HepG2 (cell line): ENCODE data around the gene VPS13D. TPM values are rescaled to one million over a fixed set of nuclear protein-coding genes. Genes with fewer than 3 reads are reported as not detected.

ENCODE experiments used
- ATAC-seq: fragments of 200-7000 bp; cut with Tn5 transposase; 3 replicates; pipeline ENCODE4 v1.9.1; 2020; ENCODE audit warnings: mild to moderate bottlenecking, moderate library complexity
- BruUV-seq: library from RNA; stranded (reverse); fragments of 400-500 nt; replicated peaks from 2 replicates; lab custom pipeline; 2021; lab: Mats Ljungman, UMichigan
- CTCF ChIA-PET: fragments of 300-600 bp; formaldehyde crosslinking; extraction: SDS; loops from one replicate; lab custom pipeline; 2021; ENCODE audit warnings: low total read pairs, inconsistent platforms, low intra/inter-chr PET ratio; lab: Yijun Ruan, JAX
- POLR2A ChIA-PET: fragments of 350-600 bp; sonication (Branson Sonifier 250); formaldehyde crosslinking; loops from one replicate; lab custom pipeline; 2020; ENCODE audit warnings: antibody characterized with exemption, inconsistent platforms; lab: Yijun Ruan, JAX
- DNase-seq: peaks from one replicate; pipeline ENCODE4 v3.0.0-alpha.2; 2015; ENCODE audit warnings: low spot score
- FAIRE-seq: peaks from 3 replicates; lab custom pipeline; 2011; peaks lifted over from hg19 to GRCh38; lab: Jason Lieb, UNC
- H2AFZ ChIP-seq: one replicate; pipeline ENCODE4 v1.6.1; 2011; ENCODE audit warnings: low read length, inconsistent platforms
- H3K27ac ChIP-seq: fragments of 300-600 bp; 3 replicates; pipeline ENCODE4 v1.8.0; 2011; ENCODE audit warnings: mixed run types, mild to moderate bottlenecking, mixed read lengths, low read length, inconsistent platforms; ENCODE audit not compliant: insufficient read depth; ENCODE audit errors: extremely low read length
- H3K27me3 ChIP-seq, 2 experiments: fragments of 200-600 bp in 1 of 2; 2 replicates in 1 of 2; 3 replicates in 1 of 2; pipeline versions ENCODE4 v1.6.0 to v1.8.0; 2011; ENCODE audit warnings: low read length in 2 of 2, mild to moderate bottlenecking in 2 of 2, moderate library complexity in 2 of 2, inconsistent platforms in 1 of 2; ENCODE audit not compliant: insufficient read depth in 2 of 2, control insufficient read depth in 1 of 2
- H3K36me3 ChIP-seq, 2 experiments: fragments of 200-600 bp in 1 of 2; replicated peaks in 1 of 2; 2 replicates in 1 of 2; 3 replicates in 1 of 2; pipeline versions ENCODE4 v1.5.1 to v1.8.0; 2011; ENCODE audit warnings: low read length in 2 of 2, inconsistent platforms in 1 of 2; ENCODE audit not compliant: insufficient read depth in 2 of 2, control insufficient read depth in 1 of 2
- H3K4me1 ChIP-seq: 2 replicates; pipeline ENCODE4 v1.5.1; 2012; ENCODE audit warnings: low read length, inconsistent platforms; ENCODE audit not compliant: insufficient read depth
- H3K4me2 ChIP-seq: 2 replicates; pipeline ENCODE4 v1.6.0; 2011; ENCODE audit warnings: low read depth, low read length, inconsistent platforms
- H3K4me3 ChIP-seq, 3 experiments: fragments of 200-600 bp in 1 of 3; sonication (generic), shearing (Covaris generic) in 1 of 3; replicated peaks in 1 of 3; 2 replicates each; pipeline ENCODE4 v1.5.1; 2011 to 2016; ENCODE audit warnings: low read length in 3 of 3, inconsistent platforms in 2 of 3, low read depth in 2 of 3, mild to moderate bottlenecking in 2 of 3, control low read depth in 1 of 3, mixed read lengths in 1 of 3; ENCODE audit not compliant: insufficient read depth in 1 of 3
- H3K79me2 ChIP-seq: one replicate; pipeline ENCODE4 v1.6.1; 2011; ENCODE audit warnings: low read length, inconsistent platforms; ENCODE audit not compliant: insufficient read depth
- H3K9ac ChIP-seq: 2 replicates; pipeline ENCODE4 v1.6.0; 2011; ENCODE audit warnings: mild to moderate bottlenecking, low read depth, low read length, inconsistent platforms; ENCODE audit not compliant: insufficient read depth
- H3K9me3 ChIP-seq: 2 replicates; pipeline ENCODE4 v1.5.1; 2012; ENCODE audit warnings: mild to moderate bottlenecking, low read length
- H4K20me1 ChIP-seq: 2 replicates; pipeline ENCODE4 v1.6.0; 2011; ENCODE audit warnings: inconsistent platforms, mild to moderate bottlenecking, low read length, moderate library complexity; ENCODE audit not compliant: insufficient read depth
- KDM4B ChIP-seq: sonication (generic); formaldehyde crosslinking; IDR thresholded peaks from 2 replicates; pipeline ENCODE4 v1.4.0; 2020; ENCODE audit warnings: missing genetic modification reagents
- MAF1 ChIP-seq: sonication (generic); formaldehyde crosslinking; IDR thresholded peaks from 2 replicates; pipeline ENCODE4 v1.5.0; 2020; ENCODE audit warnings: missing genetic modification reagents, borderline replicate concordance
- MIER2 ChIP-seq: IDR thresholded peaks from 2 replicates; pipeline ENCODE4 v1.6.1; 2016; ENCODE audit warnings: missing biosample characterization, missing genetic modification reagents
- RARG ChIP-seq: sonication (generic); formaldehyde crosslinking; IDR thresholded peaks from 2 replicates; pipeline ENCODE4 v1.4.0; 2020; ENCODE audit warnings: low read depth, mild to moderate bottlenecking, missing genetic modification reagents
- SOX13 ChIP-seq, 3 experiments: fragments of 450-650 bp in 1 of 3; sonication (generic) in 1 of 3; formaldehyde crosslinking in 1 of 3; IDR thresholded peaks in 2 of 3; conservative IDR thresholded peaks in 1 of 3; 2 replicates each; pipeline versions ENCODE4 v1.5.0 to v1.6.1; 2016 to 2020; ENCODE audit warnings: antibody characterized with exemption in 1 of 3, mild to moderate bottlenecking in 1 of 3, missing compliant biosample characterization in 1 of 3, missing genetic modification reagents in 1 of 3, moderate library complexity in 1 of 3
- THAP11 ChIP-seq: IDR thresholded peaks from 2 replicates; pipeline ENCODE4 v1.6.1; 2016; ENCODE audit warnings: missing biosample characterization, missing genetic modification reagents
- ZNF12 ChIP-seq: sonication (generic); formaldehyde crosslinking; IDR thresholded peaks from 2 replicates; pipeline ENCODE4 v1.5.0; 2020; ENCODE audit warnings: missing genetic modification reagents
- ZNF20 ChIP-seq: sonication (generic); formaldehyde crosslinking; IDR thresholded peaks from 2 replicates; pipeline ENCODE4 v1.4.0; 2020; ENCODE audit warnings: mild to moderate bottlenecking, moderate library complexity, missing genetic modification reagents
- ZNF224 ChIP-seq: sonication (generic); formaldehyde crosslinking; IDR thresholded peaks from 2 replicates; pipeline ENCODE4 v1.5.0; 2020; ENCODE audit warnings: mild to moderate bottlenecking, missing genetic modification reagents
- ZNF225 ChIP-seq: sonication (generic); formaldehyde crosslinking; IDR thresholded peaks from 2 replicates; pipeline ENCODE4 v1.4.0; 2020; ENCODE audit warnings: mild to moderate bottlenecking, missing genetic modification reagents
- ZNF839 ChIP-seq: sonication (generic); formaldehyde crosslinking; IDR thresholded peaks from 2 replicates; pipeline ENCODE4 v1.4.0; 2020; ENCODE audit warnings: missing genetic modification reagents, mild to moderate bottlenecking, borderline replicate concordance
- WGBS: methylation state at CpG from one replicate; pipeline ENCODE4 v1.1.6; 2017; ENCODE audit warnings: low lambda C conversion rate; 5-methylcytosine and 5-hydroxymethylcytosine counted together
- in situ Hi-C: cut with HindIII; loops from 2 replicates; pipeline ENCODE4 v1.10.0; 2017; ENCODE audit warnings: low pct_unique_long_range_greater_than_20kb; ENCODE audit not compliant: extremely low pct_ligation_motif_present
- intact Hi-C: fragments of 100-400 bp; cut with micrococcal nuclease; formaldehyde crosslinking; loops from one replicate; pipeline ENCODE4 v1.10.0; 2022; ENCODE audit not compliant: unreplicated experiment
- polyA plus RNA-seq, 8 experiments: library from polyadenylated mRNA; depleted of rRNA in 3 of 8; stranded (reverse) in 7 of 8; unstranded in 1 of 8; fragments of >200 nt; fragmentation: Illumina TruSeq in 4 of 8; extraction: Trizol in 4 of 8; gene quantifications; 2 replicates each; pipeline versions ENCODE4 v1.2.1 to v1.2.3, GENCODE V29; 2011 to 2016; ENCODE audit warnings: low read depth in 4 of 8, missing spikeins in 1 of 8, mixed read lengths in 1 of 8; ENCODE audit not compliant: insufficient read depth in 1 of 8
- total RNA-seq, 5 experiments: library from RNA; depleted of rRNA; stranded (reverse); fragments of >200 nt; fragmentation: Illumina TruSeq; extraction: Trizol; gene quantifications; 2 replicates each; pipeline ENCODE4 v1.2.3, GENCODE V29; 2016; ENCODE audit warnings: low read depth in 1 of 5
- TF ChIP-seq, protein P1 (sequence below): sonication (generic); formaldehyde crosslinking; IDR thresholded peaks from 2 replicates; pipeline ENCODE4 v1.4.0; 2020; ENCODE audit warnings: mild to moderate bottlenecking, low read depth, missing genetic modification reagents
- TF ChIP-seq, protein P2 (sequence below): sonication (generic); formaldehyde crosslinking; IDR thresholded peaks from 2 replicates; pipeline ENCODE4 v1.4.0; 2020; ENCODE audit warnings: missing genetic modification reagents
- TF ChIP-seq, protein P3 (sequence below): sonication (generic); formaldehyde crosslinking; IDR thresholded peaks from 2 replicates; pipeline ENCODE4 v1.4.0; 2020; ENCODE audit warnings: mild to moderate bottlenecking, missing genetic modification reagents
- TF ChIP-seq, protein P4 (sequence below): sonication (generic); formaldehyde crosslinking; IDR thresholded peaks from 2 replicates; pipeline ENCODE4 v1.5.0; 2020; ENCODE audit warnings: mild to moderate bottlenecking, missing genetic modification reagents

Gene VPS13D
- total and polyA plus RNA-seq, 2 of the 13 experiments (the other 11 are each of a cell fraction or from before 2014, with no cell fraction given): 8.6 to 13.9 TPM

DNA sequence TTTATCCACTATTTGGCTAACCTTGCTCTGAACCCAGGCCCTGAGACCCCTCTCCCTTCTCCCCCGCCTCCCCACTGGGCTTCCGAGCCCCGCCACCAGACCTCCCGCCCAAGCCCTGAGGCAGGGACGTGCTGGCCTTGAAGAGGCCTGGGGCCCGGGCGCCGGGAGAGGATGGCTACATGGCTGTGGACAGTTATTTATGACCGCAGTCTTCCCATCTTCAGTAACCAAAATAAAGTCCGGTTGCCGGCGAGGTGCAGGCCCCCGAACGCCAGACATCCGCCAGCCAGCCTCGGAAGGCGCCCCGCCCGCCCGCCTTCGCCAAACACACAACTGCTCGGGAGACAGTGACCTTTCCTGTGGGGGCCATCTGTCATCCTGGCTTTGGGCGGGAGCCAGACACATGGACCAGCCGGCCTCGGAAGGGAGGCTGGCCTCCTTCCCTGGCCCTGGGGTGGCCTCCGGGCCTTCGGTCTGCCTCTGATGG, 319.2 kb downstream of the VPS13D start:
- intact Hi-C loops: no loop called here
- WGBS: 54% methylated on average over 4 of the region's 27 CpGs
- peak overlapping the region; percentile 26; the same call in 1 of the 2 replicates for H3K9ac ChIP-seq
- H3K4me1 ChIP-seq: peaks cover 74% of the 10 kb centered on the region
- in situ Hi-C loops: no loop called here
- no TSS peak for BruUV-seq
- H3K4me3 ChIP-seq: peak overlapping the region in 1 of 3 experiments; percentile 40; a peak in 1 of 6 replicates
- H4K20me1 ChIP-seq: no peaks in the 10 kb centered on the region
- CTCF ChIA-PET: no interaction called here
- POLR2A ChIA-PET: interaction anchor here (1.1 to 2.5 kb wide), 6 partner anchors 10 to 70 kb away, joined by 3 to 14 read pairs (median 10); no protein-coding TSS in a partner anchor
- FAIRE-seq: no peak
- peak overlapping the region; percentile 65 for H3K4me2 ChIP-seq
- no peaks in the 10 kb centered on the region for H3K79me2 ChIP-seq
- no peak overlapping the region for H2AFZ ChIP-seq
- H3K36me3 ChIP-seq: no peaks in the 10 kb centered on the region
- peaks cover 2 to 14% of the 10 kb centered on the region in 2 experiments; a peak in 3 of 5 replicates for H3K27me3 ChIP-seq
- no peak overlapping the region for H3K27ac ChIP-seq
- peak; percentile 12 for ATAC-seq
- H3K9me3 ChIP-seq: no peaks in the 10 kb centered on the region
- no peak for DNase-seq
- TF ChIP-seq ZNF12 (no peak), ZNF839 (no peak), THAP11 (no peak), RARG (CRISPR knock-in tag) (no peak), SOX13 (IDR thresholded peaks at IDR 0.05) (no peak), SOX13 (CRISPR knock-in tag; conservative IDR thresholded peaks at IDR 0.05 in 1 of 2, IDR thresholded peaks at IDR 0.05 in 1 of 2) (no peak), MIER2 (CRISPR knock-in tag) (no peak), MAF1 (CRISPR knock-in tag) (no peak), ZNF20 (CRISPR knock-in tag) (no peak), ZNF224 (no peak), KDM4B (CRISPR knock-in tag) (no peak), ZNF225 (CRISPR knock-in tag) (no peak)
- TF ChIP-seq, protein P1, sequence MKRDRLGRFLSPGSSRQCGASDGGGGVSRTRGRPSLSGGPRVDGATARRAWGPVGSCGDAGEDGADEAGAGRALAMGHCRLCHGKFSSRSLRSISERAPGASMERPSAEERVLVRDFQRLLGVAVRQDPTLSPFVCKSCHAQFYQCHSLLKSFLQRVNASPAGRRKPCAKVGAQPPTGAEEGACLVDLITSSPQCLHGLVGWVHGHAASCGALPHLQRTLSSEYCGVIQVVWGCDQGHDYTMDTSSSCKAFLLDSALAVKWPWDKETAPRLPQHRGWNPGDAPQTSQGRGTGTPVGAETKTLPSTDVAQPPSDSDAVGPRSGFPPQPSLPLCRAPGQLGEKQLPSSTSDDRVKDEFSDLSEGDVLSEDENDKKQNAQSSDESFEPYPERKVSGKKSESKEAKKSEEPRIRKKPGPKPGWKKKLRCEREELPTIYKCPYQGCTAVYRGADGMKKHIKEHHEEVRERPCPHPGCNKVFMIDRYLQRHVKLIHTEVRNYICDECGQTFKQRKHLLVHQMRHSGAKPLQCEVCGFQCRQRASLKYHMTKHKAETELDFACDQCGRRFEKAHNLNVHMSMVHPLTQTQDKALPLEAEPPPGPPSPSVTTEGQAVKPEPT (CRISPR knock-in tag): no peak
- TF ChIP-seq, protein P2, sequence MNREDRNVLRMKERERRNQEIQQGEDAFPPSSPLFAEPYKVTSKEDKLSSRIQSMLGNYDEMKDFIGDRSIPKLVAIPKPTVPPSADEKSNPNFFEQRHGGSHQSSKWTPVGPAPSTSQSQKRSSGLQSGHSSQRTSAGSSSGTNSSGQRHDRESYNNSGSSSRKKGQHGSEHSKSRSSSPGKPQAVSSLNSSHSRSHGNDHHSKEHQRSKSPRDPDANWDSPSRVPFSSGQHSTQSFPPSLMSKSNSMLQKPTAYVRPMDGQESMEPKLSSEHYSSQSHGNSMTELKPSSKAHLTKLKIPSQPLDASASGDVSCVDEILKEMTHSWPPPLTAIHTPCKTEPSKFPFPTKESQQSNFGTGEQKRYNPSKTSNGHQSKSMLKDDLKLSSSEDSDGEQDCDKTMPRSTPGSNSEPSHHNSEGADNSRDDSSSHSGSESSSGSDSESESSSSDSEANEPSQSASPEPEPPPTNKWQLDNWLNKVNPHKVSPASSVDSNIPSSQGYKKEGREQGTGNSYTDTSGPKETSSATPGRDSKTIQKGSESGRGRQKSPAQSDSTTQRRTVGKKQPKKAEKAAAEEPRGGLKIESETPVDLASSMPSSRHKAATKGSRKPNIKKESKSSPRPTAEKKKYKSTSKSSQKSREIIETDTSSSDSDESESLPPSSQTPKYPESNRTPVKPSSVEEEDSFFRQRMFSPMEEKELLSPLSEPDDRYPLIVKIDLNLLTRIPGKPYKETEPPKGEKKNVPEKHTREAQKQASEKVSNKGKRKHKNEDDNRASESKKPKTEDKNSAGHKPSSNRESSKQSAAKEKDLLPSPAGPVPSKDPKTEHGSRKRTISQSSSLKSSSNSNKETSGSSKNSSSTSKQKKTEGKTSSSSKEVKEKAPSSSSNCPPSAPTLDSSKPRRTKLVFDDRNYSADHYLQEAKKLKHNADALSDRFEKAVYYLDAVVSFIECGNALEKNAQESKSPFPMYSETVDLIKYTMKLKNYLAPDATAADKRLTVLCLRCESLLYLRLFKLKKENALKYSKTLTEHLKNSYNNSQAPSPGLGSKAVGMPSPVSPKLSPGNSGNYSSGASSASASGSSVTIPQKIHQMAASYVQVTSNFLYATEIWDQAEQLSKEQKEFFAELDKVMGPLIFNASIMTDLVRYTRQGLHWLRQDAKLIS (CRISPR knock-in tag): no peak
- TF ChIP-seq, protein P3, sequence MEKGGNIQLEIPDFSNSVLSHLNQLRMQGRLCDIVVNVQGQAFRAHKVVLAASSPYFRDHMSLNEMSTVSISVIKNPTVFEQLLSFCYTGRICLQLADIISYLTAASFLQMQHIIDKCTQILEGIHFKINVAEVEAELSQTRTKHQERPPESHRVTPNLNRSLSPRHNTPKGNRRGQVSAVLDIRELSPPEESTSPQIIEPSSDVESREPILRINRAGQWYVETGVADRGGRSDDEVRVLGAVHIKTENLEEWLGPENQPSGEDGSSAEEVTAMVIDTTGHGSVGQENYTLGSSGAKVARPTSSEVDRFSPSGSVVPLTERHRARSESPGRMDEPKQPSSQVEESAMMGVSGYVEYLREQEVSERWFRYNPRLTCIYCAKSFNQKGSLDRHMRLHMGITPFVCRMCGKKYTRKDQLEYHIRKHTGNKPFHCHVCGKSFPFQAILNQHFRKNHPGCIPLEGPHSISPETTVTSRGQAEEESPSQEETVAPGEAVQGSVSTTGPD (CRISPR knock-in tag): no peak
- TF ChIP-seq, protein P4, sequence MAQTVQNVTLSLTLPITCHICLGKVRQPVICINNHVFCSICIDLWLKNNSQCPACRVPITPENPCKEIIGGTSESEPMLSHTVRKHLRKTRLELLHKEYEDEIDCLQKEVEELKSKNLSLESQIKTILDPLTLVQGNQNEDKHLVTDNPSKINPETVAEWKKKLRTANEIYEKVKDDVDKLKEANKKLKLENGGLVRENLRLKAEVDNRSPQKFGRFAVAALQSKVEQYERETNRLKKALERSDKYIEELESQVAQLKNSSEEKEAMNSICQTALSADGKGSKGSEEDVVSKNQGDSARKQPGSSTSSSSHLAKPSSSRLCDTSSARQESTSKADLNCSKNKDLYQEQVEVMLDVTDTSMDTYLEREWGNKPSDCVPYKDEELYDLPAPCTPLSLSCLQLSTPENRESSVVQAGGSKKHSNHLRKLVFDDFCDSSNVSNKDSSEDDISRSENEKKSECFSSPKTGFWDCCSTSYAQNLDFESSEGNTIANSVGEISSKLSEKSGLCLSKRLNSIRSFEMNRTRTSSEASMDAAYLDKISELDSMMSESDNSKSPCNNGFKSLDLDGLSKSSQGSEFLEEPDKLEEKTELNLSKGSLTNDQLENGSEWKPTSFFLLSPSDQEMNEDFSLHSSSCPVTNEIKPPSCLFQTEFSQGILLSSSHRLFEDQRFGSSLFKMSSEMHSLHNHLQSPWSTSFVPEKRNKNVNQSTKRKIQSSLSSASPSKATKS (CRISPR knock-in tag): no peak
